Measurements from ENCODE around the gene OR51B2. TPM values are rescaled to one million over a fixed set of nuclear protein-coding genes. Genes with fewer than 3 reads are reported as not detected.
"Not testable (repeated sequence)": the region's sequence is repeated elsewhere in the genome, so short reads cannot be mapped to it uniquely, and the experiment has no call there.

Gene OR51B2
- total RNA-seq, 1 donor from 2014 or later: not detected

GRCh38 chr11:5364214-5364613 lies 40.1 kb upstream of the OR51B2 start:
- H3K9me3 Mint-ChIP-seq (ENCODE audit: unreplicated experiment): no peaks in the 10 kb centered on the region
- H3K4me3 Mint-ChIP-seq (ENCODE audit: unreplicated experiment): no peak overlapping the region
- H3K36me3 Mint-ChIP-seq (ENCODE audit: unreplicated experiment): no peaks in the 10 kb centered on the region
- DNase-seq (ENCODE audit: extremely low spot score, unreplicated experiment): no peak
- TF ChIP-seq CTCF (IDR thresholded peaks at IDR 0.05): no peak
- no peaks in the 10 kb centered on the region for H3K27me3 Mint-ChIP-seq (ENCODE audit: unreplicated experiment)
- H3K27ac Mint-ChIP-seq (ENCODE audit: unreplicated experiment): no peak overlapping the region
- peaks cover 6% of the 10 kb centered on the region for H3K4me1 Mint-ChIP-seq (ENCODE audit: unreplicated experiment)

- no peak for DNase-seq (ENCODE audit: extremely low spot score, unreplicated experiment)
- H3K27ac Mint-ChIP-seq (ENCODE audit: unreplicated experiment): no peak overlapping the region
- H3K27me3 Mint-ChIP-seq (ENCODE audit: unreplicated experiment): no peaks in the 10 kb centered on the region
- no peaks in the 10 kb centered on the region for H3K9me3 Mint-ChIP-seq (ENCODE audit: unreplicated experiment)
- no peak overlapping the region for H3K4me3 Mint-ChIP-seq (ENCODE audit: unreplicated experiment)
- peaks cover 6% of the 10 kb centered on the region for H3K4me1 Mint-ChIP-seq (ENCODE audit: unreplicated experiment)
- TF ChIP-seq CTCF (IDR thresholded peaks at IDR 0.05): no peak
- no peaks in the 10 kb centered on the region for H3K36me3 Mint-ChIP-seq (ENCODE audit: unreplicated experiment)
These were observed 39.6 kb upstream of the OR51B2 start for GRCh38 chr11:5363679-5364078.

- H3K27ac Mint-ChIP-seq (ENCODE audit: unreplicated experiment): no peak overlapping the region
- TF ChIP-seq CTCF (IDR thresholded peaks at IDR 0.05): no peak
- H3K9me3 Mint-ChIP-seq (ENCODE audit: unreplicated experiment): no peaks in the 10 kb centered on the region
- H3K36me3 Mint-ChIP-seq (ENCODE audit: unreplicated experiment): no peaks in the 10 kb centered on the region
- peaks cover 6% of the 10 kb centered on the region for H3K4me1 Mint-ChIP-seq (ENCODE audit: unreplicated experiment)
- no peak for DNase-seq (ENCODE audit: extremely low spot score, unreplicated experiment)
- no peak overlapping the region for H3K4me3 Mint-ChIP-seq (ENCODE audit: unreplicated experiment)
- no peaks in the 10 kb centered on the region for H3K27me3 Mint-ChIP-seq (ENCODE audit: unreplicated experiment)
These were observed 38.0 kb upstream of the OR51B2 start for GRCh38 chr11:5362017-5362625.

- H3K27me3 Mint-ChIP-seq (ENCODE audit: unreplicated experiment); H3K27ac Mint-ChIP-seq (ENCODE audit: unreplicated experiment); H3K9me3 Mint-ChIP-seq (ENCODE audit: unreplicated experiment); H3K4me1 Mint-ChIP-seq (ENCODE audit: unreplicated experiment); H3K36me3 Mint-ChIP-seq (ENCODE audit: unreplicated experiment); H3K4me3 Mint-ChIP-seq (ENCODE audit: unreplicated experiment); DNase-seq (ENCODE audit: extremely low spot score, unreplicated experiment): not testable (repeated sequence)
These were observed 31.9 kb upstream of the OR51B2 start for GRCh38 chr11:5356031-5356430.

GRCh38 chr11:5351208-5351607 lies 27.1 kb upstream of the OR51B2 start, which contains the start of gene OR51B6:
OR51B6 (plus strand) TSS chr11:5351508; CDS start chr11:5351508, 0 bp downstream.
- Mint-ChIP-seq H3K27ac (ENCODE audit: unreplicated experiment) (no peak within 1 kb of the TSS), H3K4me3 (ENCODE audit: unreplicated experiment) (no peak within 1 kb of the TSS), H3K4me1 (ENCODE audit: unreplicated experiment) (no peaks in the 10 kb centered on the region), H3K27me3 (ENCODE audit: unreplicated experiment) (peaks cover 26% of the 10 kb centered on the region), H3K9me3 (ENCODE audit: unreplicated experiment) (no peaks in the 10 kb centered on the region), H3K36me3 (ENCODE audit: unreplicated experiment) (no peaks in the 10 kb centered on the region)
- no peak for TF ChIP-seq CTCF (IDR thresholded peaks at IDR 0.05)
- no peak for DNase-seq (ENCODE audit: extremely low spot score, unreplicated experiment)
